Panc1 (cell line): ENCODE results near the gene CHAF1A.

ENCODE experiments used
- CTCF ChIP-seq: fragments of 450-650 bp; IDR thresholded peaks from 2 replicates; pipeline ENCODE4 v1.5.1; 2017; ENCODE audit warnings: mild to moderate bottlenecking
- POLR2AphosphoS5 ChIP-seq: IDR thresholded peaks from 2 replicates; pipeline ENCODE4 v1.6.1; 2012; ENCODE audit warnings: mild to moderate bottlenecking, low read depth, low read length, moderate library complexity
- SIN3A ChIP-seq: IDR thresholded peaks from 2 replicates; pipeline ENCODE4 v1.6.1; 2012; ENCODE audit warnings: low read depth, mild to moderate bottlenecking, low read length, moderate library complexity, borderline replicate concordance; ENCODE audit not compliant: insufficient read depth
- TF ChIP-seq, protein P1 (sequence below), 2 experiments: IDR thresholded peaks; 2 replicates each; pipeline ENCODE4 v1.6.1; 2011 to 2012; ENCODE audit warnings: low read depth in 2 of 2, control low read depth in 1 of 2, low read length in 1 of 2, mild to moderate bottlenecking in 1 of 2, moderate library complexity in 1 of 2; ENCODE audit not compliant: insufficient read depth in 1 of 2

DNA sequence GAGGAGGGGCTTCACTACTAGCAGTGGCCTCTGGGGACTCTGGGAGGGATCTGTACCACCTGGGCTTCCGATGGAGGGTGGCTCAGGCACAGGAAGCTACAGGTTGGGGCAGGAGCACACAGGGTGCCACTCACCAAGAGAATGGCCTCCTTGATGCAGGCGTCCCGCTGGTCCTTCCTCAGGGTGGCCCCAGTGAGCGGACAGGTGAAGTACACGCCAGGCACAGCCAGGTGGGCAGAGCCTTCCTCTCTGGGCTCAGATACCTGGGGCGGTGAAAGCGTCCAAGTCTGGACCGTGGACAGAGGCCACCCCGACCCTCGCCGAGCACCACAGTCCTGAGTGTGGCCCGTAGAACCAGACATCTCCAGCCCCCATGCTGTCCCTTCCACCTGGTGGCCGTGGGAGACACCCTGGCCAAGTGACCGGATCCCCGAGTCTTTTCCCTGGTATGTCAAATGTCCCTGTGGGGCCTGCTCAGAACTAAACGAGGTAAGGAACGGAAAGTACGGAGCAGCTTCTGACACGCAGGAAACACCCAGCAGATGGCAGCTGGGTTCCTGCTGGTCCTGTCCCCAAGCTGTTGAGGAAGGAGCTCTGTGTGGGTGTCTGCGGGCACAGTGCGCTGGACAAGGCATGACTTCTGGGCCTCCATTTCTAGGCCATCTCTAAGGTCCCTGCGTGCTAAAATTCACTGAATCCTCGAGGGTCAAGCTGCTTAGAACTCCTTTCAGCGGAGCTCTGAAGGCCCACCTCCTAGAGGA, 50.0 kb downstream of the CHAF1A start:
- TF ChIP-seq CTCF (no peak), SIN3A (no peak), POLR2AphosphoS5 (no peak)
- TF ChIP-seq, protein P1, sequence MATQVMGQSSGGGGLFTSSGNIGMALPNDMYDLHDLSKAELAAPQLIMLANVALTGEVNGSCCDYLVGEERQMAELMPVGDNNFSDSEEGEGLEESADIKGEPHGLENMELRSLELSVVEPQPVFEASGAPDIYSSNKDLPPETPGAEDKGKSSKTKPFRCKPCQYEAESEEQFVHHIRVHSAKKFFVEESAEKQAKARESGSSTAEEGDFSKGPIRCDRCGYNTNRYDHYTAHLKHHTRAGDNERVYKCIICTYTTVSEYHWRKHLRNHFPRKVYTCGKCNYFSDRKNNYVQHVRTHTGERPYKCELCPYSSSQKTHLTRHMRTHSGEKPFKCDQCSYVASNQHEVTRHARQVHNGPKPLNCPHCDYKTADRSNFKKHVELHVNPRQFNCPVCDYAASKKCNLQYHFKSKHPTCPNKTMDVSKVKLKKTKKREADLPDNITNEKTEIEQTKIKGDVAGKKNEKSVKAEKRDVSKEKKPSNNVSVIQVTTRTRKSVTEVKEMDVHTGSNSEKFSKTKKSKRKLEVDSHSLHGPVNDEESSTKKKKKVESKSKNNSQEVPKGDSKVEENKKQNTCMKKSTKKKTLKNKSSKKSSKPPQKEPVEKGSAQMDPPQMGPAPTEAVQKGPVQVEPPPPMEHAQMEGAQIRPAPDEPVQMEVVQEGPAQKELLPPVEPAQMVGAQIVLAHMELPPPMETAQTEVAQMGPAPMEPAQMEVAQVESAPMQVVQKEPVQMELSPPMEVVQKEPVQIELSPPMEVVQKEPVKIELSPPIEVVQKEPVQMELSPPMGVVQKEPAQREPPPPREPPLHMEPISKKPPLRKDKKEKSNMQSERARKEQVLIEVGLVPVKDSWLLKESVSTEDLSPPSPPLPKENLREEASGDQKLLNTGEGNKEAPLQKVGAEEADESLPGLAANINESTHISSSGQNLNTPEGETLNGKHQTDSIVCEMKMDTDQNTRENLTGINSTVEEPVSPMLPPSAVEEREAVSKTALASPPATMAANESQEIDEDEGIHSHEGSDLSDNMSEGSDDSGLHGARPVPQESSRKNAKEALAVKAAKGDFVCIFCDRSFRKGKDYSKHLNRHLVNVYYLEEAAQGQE (IDR thresholded peaks at IDR 0.05; ENCODE audit: insufficient read depth in 1 of 2, low read depth in 2 of 2, low read length in 1 of 2) = no peak
